HFFc6 (cell line): ENCODE results near the gene ATP6V1B1. TPM values are rescaled to one million over a fixed set of nuclear protein-coding genes. Genes with fewer than 3 reads are reported as not detected.

Source experiments
- DNase-seq: peaks from one replicate; pipeline ENCODE4 v3.0.0-alpha.2; 2018
- H3K27ac Mint-ChIP-seq: 2 replicates; pipeline ENCODE4 v1.8.0; 2020; ENCODE audit warnings: mild to moderate bottlenecking, mixed read lengths
- H3K27me3 Mint-ChIP-seq: 2 replicates; pipeline ENCODE4 v1.8.0; 2021; ENCODE audit warnings: mild to moderate bottlenecking, moderate library complexity, mixed read lengths; ENCODE audit not compliant: insufficient read depth
- H3K36me3 Mint-ChIP-seq: 2 replicates; pipeline ENCODE4 v1.8.0; 2021; ENCODE audit warnings: low read depth, mixed read lengths
- H3K4me1 Mint-ChIP-seq: 2 replicates; pipeline ENCODE4 v1.8.0; 2020; ENCODE audit warnings: low read depth, mixed read lengths
- H3K4me3 Mint-ChIP-seq: 2 replicates; pipeline ENCODE4 v1.8.0; 2020; ENCODE audit warnings: mild to moderate bottlenecking, moderate library complexity, mixed read lengths
- H3K9me3 Mint-ChIP-seq: 2 replicates; pipeline ENCODE4 v1.8.0; 2020; ENCODE audit warnings: mild to moderate bottlenecking, mixed read lengths
- total RNA-seq, 6 experiments: library from RNA; stranded (reverse); fragmentation: NEBNext Ultra II Directional; extraction: Animal tissue kit (Norgen Biotek cat#: 25700); gene quantifications; 2 replicates in 1 of 6; 3 replicates in 5 of 6; pipeline ENCODE4 v1.2.3, GENCODE V29; 2021
- TF ChIP-seq, protein P1 (sequence below): fragments of 200-600 bp; sonication (generic); IDR thresholded peaks from 2 replicates; pipeline ENCODE4 v1.5.0; 2021; ENCODE audit warnings: antibody characterized with exemption, mild to moderate bottlenecking

ATP6V1B1 gene
- total RNA-seq, 6 experiments from 2014 or later: 0.22 to 0.66 (median 0.57) TPM; not detected in 3

GRCh38 chr2:70937866-70938585 is 2.3 kb downstream of the ATP6V1B1 start:
- no peaks in the 10 kb centered on the region for H3K36me3 Mint-ChIP-seq
- peaks cover 16% of the 10 kb centered on the region for H3K27me3 Mint-ChIP-seq
- TF ChIP-seq, protein P1, sequence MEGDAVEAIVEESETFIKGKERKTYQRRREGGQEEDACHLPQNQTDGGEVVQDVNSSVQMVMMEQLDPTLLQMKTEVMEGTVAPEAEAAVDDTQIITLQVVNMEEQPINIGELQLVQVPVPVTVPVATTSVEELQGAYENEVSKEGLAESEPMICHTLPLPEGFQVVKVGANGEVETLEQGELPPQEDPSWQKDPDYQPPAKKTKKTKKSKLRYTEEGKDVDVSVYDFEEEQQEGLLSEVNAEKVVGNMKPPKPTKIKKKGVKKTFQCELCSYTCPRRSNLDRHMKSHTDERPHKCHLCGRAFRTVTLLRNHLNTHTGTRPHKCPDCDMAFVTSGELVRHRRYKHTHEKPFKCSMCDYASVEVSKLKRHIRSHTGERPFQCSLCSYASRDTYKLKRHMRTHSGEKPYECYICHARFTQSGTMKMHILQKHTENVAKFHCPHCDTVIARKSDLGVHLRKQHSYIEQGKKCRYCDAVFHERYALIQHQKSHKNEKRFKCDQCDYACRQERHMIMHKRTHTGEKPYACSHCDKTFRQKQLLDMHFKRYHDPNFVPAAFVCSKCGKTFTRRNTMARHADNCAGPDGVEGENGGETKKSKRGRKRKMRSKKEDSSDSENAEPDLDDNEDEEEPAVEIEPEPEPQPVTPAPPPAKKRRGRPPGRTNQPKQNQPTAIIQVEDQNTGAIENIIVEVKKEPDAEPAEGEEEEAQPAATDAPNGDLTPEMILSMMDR: no peak
- no peak overlapping the region for H3K27ac Mint-ChIP-seq
- H3K9me3 Mint-ChIP-seq: no peaks in the 10 kb centered on the region
- no peak for DNase-seq
- H3K4me1 Mint-ChIP-seq: no peaks in the 10 kb centered on the region
- H3K4me3 Mint-ChIP-seq: no peak overlapping the region

- no peaks in the 10 kb centered on the region for H3K9me3 Mint-ChIP-seq
- H3K27me3 Mint-ChIP-seq: peaks cover 14% of the 10 kb centered on the region
- TF ChIP-seq, protein P1: no peak
- no peak overlapping the region for H3K27ac Mint-ChIP-seq
- no peak for DNase-seq
- no peaks in the 10 kb centered on the region for H3K4me1 Mint-ChIP-seq
- no peak overlapping the region for H3K4me3 Mint-ChIP-seq
- H3K36me3 Mint-ChIP-seq: no peaks in the 10 kb centered on the region
Observed at GRCh38 chr2:70938586-70938950, 2.9 kb downstream of the ATP6V1B1 start.

GRCh38 chr2:70939001-70939838 is 3.5 kb downstream of the ATP6V1B1 start:
- Mint-ChIP-seq H3K4me3 (no peak overlapping the region), H3K27me3 (peaks cover 14% of the 10 kb centered on the region), H3K27ac (no peak overlapping the region), H3K36me3 (no peaks in the 10 kb centered on the region), H3K4me1 (no peaks in the 10 kb centered on the region), H3K9me3 (no peaks in the 10 kb centered on the region)
- DNase-seq: no peak
- TF ChIP-seq, protein P1: no peak

DNA sequence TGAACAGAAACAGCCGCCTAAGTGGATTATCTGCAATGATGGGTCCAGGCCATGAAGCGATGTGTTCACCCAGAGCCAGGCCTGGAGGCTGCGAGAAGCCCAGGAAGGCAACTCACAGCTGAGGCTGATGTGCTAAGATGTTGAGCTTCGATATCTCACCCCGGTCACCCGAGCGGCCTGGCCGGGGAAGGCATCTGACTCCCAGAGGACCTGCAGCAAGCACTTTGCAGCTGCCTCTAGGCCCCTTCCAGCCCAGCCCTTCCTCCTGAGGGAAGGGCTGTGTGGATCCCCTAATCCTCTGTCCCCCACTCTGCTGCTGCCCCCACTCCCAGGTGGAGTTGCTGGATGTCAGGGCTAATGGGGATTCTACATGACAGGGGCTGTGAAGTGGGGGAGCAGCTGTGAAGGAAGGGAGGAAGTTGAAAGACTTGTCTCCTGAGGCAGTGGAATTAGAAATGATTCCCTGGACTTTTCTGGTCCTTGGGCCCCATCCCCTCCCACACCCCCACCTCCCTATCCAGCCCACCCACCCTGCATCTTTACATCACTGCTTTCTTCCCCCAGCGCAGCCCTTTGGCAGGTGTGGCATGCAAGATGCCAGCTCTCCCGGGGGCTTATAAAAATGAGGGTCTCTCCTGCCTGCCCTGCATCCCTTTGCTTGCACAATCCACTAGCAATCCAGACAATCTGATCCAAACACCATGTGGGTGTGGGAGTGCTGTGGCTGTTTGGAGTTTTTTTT is 4.3 kb downstream of the ATP6V1B1 start:
- H3K9me3 Mint-ChIP-seq: no peaks in the 10 kb centered on the region
- peaks cover under 1% of the 10 kb centered on the region; the same call in 1 of the 2 replicates for H3K4me1 Mint-ChIP-seq
- no peaks in the 10 kb centered on the region for H3K36me3 Mint-ChIP-seq
- no peak overlapping the region for H3K27ac Mint-ChIP-seq
- no peak for DNase-seq
- TF ChIP-seq, protein P1: no peak
- H3K27me3 Mint-ChIP-seq: peaks cover 9% of the 10 kb centered on the region
- H3K4me3 Mint-ChIP-seq: no peak overlapping the region

- H3K9me3 Mint-ChIP-seq: no peaks in the 10 kb centered on the region
- DNase-seq: no peak
- H3K4me3 Mint-ChIP-seq: no peak overlapping the region
- peaks cover 13% of the 10 kb centered on the region for H3K4me1 Mint-ChIP-seq
- H3K27me3 Mint-ChIP-seq: peaks cover 5% of the 10 kb centered on the region
- H3K27ac Mint-ChIP-seq: no peak overlapping the region
- H3K36me3 Mint-ChIP-seq: no peaks in the 10 kb centered on the region
- TF ChIP-seq, protein P1: no peak
Observed at GRCh38 chr2:70941186-70941585, 5.5 kb downstream of the ATP6V1B1 start.
